Brain pericyte (primary cell): ENCODE measurements around the gene PFKFB1.
"Not testable (repeated sequence)": the region's sequence is repeated elsewhere in the genome, so short reads cannot be mapped to it uniquely, and the experiment has no call there.

Source experiments
- DNase-seq: peaks from one replicate; pipeline ENCODE4 v3.0.0-alpha.2; 2012; ENCODE audit warnings: low read depth, low spot score

The PFKFB1 gene

GRCh38 chrX:54992911-54993622 is 921 bp downstream of the PFKFB1 start:
- DNase-seq: no peak

- no peak for DNase-seq
These were observed 2.3 kb downstream of the PFKFB1 start for GRCh38 chrX:54991706-54992105.

- not testable (repeated sequence) for DNase-seq
These were observed 10.7 kb downstream of the PFKFB1 start for GRCh38 chrX:54983306-54983705.

- no peak for DNase-seq
These were observed 13.7 kb downstream of the PFKFB1 start for GRCh38 chrX:54980334-54980733.

- no peak for DNase-seq
These were observed 14.6 kb downstream of the PFKFB1 start for GRCh38 chrX:54979432-54979831.

- DNase-seq: no peak
These were observed 15.5 kb downstream of the PFKFB1 start for GRCh38 chrX:54978448-54978847.

GRCh38 chrX:54977387-54977786 is 16.6 kb downstream of the PFKFB1 start:
- DNase-seq: no peak

GRCh38 chrX:54964766-54965497 is 29.1 kb downstream of the PFKFB1 start:
- no peak for DNase-seq

GRCh38 chrX:54961750-54962149 is 32.2 kb downstream of the PFKFB1 start:
- no peak for DNase-seq

GRCh38 chrX:54950730-54951375 is 43.1 kb downstream of the PFKFB1 start:
- no peak for DNase-seq

GRCh38 chrX:54945224-54945623 is 48.8 kb downstream of the PFKFB1 start:
- no peak for DNase-seq

- DNase-seq: no peak
These were observed 49.2 kb downstream of the PFKFB1 start for GRCh38 chrX:54944816-54945215.

- DNase-seq: no peak
These were observed 56.6 kb downstream of the PFKFB1 start for GRCh38 chrX:54937416-54937815.

GRCh38 chrX:54935306-54935705 is 58.7 kb downstream of the PFKFB1 start:
- DNase-seq: no peak

GRCh38 chrX:54934890-54935289 is 59.1 kb downstream of the PFKFB1 start:
- no peak for DNase-seq

- no peak for DNase-seq
These were observed 59.9 kb downstream of the PFKFB1 start for GRCh38 chrX:54934058-54934457.

- DNase-seq: no peak
These were observed 60.7 kb downstream of the PFKFB1 start for GRCh38 chrX:54933150-54933826.

- no peak for DNase-seq
These were observed 62.9 kb downstream of the PFKFB1 start for GRCh38 chrX:54931107-54931506.

- no peak for DNase-seq
These were observed 63.5 kb downstream of the PFKFB1 start for GRCh38 chrX:54930291-54931049.

GRCh38 chrX:54928876-54929275 is 65.1 kb downstream of the PFKFB1 start:
- DNase-seq: no peak

GRCh38 chrX:54926978-54927377 is 67.0 kb downstream of the PFKFB1 start:
- no peak for DNase-seq
